ENCODE results near the gene GREB1. TPM values are rescaled to one million over a fixed set of nuclear protein-coding genes. Genes with fewer than 3 reads are reported as not detected.

The GREB1 gene
- total RNA-seq, 4 donors from 2014 or later = 3.0 to 6.1 (median 4.3) TPM

GRCh38 chr2:11628675-11629074 is 94.8 kb downstream of the GREB1 start:
- TF ChIP-seq CTCF (IDR thresholded peaks at IDR 0.05) = no peak
- no peak for TF ChIP-seq POLR2A (IDR thresholded peaks at IDR 0.05)
- no peak for TF ChIP-seq POLR2AphosphoS5 (IDR thresholded peaks at IDR 0.05)
- TF ChIP-seq EP300 (IDR thresholded peaks at IDR 0.05) = no peak
- H3K9me3 ChIP-seq = no peaks in the 10 kb centered on the region
- no peak overlapping the region for H3K4me3 ChIP-seq
- no peaks in the 10 kb centered on the region for H3K27me3 ChIP-seq
- peaks cover 56% of the 10 kb centered on the region for H3K36me3 ChIP-seq
- no peak for DNase-seq (ENCODE audit: low spot score in 2 of 2)
- no peaks in the 10 kb centered on the region for H3K4me1 ChIP-seq
- H3K27ac ChIP-seq = no peak overlapping the region
- WGBS = 78% methylated on average over 8 of the region's 9 CpGs

DNA sequence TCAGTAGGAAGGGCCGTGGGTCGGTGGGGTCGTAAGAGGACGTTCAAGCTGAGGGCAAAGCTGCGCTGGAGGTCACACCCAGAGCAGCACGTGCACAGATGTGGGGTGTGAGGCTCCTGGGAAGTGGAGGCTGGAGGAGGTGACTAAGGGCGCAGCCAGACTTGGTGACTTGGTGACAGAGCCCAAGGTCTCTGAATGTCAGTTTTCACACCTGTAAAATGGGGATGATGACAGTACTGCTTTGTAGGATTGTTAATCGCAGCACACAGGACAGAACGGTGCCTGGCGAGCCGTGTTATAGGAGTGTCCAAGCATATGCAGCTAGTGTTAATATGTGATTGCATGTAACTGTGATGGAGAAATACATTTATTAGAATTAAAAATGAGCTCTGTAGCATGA is 95.4 kb downstream of the GREB1 start:
- H3K4me3 ChIP-seq = no peak overlapping the region
- no peaks in the 10 kb centered on the region for H3K9me3 ChIP-seq
- peaks cover 61% of the 10 kb centered on the region for H3K36me3 ChIP-seq
- DNase-seq (ENCODE audit: low spot score in 2 of 2) = no peak
- TF ChIP-seq POLR2AphosphoS5 (IDR thresholded peaks at IDR 0.05) (no peak), CTCF (IDR thresholded peaks at IDR 0.05) (no peak), EP300 (IDR thresholded peaks at IDR 0.05) (no peak), POLR2A (IDR thresholded peaks at IDR 0.05) (no peak)
- H3K27me3 ChIP-seq = no peaks in the 10 kb centered on the region
- WGBS = 89% methylated on average over 11 of the region's 11 CpGs
- no peaks in the 10 kb centered on the region for H3K4me1 ChIP-seq
- no peak overlapping the region for H3K27ac ChIP-seq

- H3K36me3 ChIP-seq = peaks cover 67% of the 10 kb centered on the region
- 95% methylated on average over 6 of the region's 11 CpGs for WGBS
- H3K9me3 ChIP-seq = no peaks in the 10 kb centered on the region
- H3K4me3 ChIP-seq = no peak overlapping the region
- TF ChIP-seq CTCF (IDR thresholded peaks at IDR 0.05) (no peak), POLR2A (IDR thresholded peaks at IDR 0.05) (no peak), POLR2AphosphoS5 (IDR thresholded peaks at IDR 0.05) (no peak), EP300 (IDR thresholded peaks at IDR 0.05) (no peak)
- no peaks in the 10 kb centered on the region for H3K27me3 ChIP-seq
- no peak for DNase-seq (ENCODE audit: low spot score in 2 of 2)
- H3K27ac ChIP-seq = no peak overlapping the region
- no peaks in the 10 kb centered on the region for H3K4me1 ChIP-seq
Observed at GRCh38 chr2:11629851-11630250, 96.0 kb downstream of the GREB1 start.

- WGBS = 87% methylated on average over 4 of the region's 4 CpGs
- H3K27me3 ChIP-seq = no peaks in the 10 kb centered on the region
- no peaks in the 10 kb centered on the region for H3K4me1 ChIP-seq
- H3K4me3 ChIP-seq = no peak overlapping the region
- TF ChIP-seq POLR2A (IDR thresholded peaks at IDR 0.05) (no peak), CTCF (IDR thresholded peaks at IDR 0.05) (no peak), POLR2AphosphoS5 (IDR thresholded peaks at IDR 0.05) (no peak), EP300 (IDR thresholded peaks at IDR 0.05) (no peak)
- no peak for DNase-seq (ENCODE audit: low spot score in 2 of 2)
- peaks cover 63% of the 10 kb centered on the region for H3K36me3 ChIP-seq
- no peak overlapping the region for H3K27ac ChIP-seq
- no peaks in the 10 kb centered on the region for H3K9me3 ChIP-seq
Observed at GRCh38 chr2:11630855-11631254, 97.0 kb downstream of the GREB1 start.

DNA sequence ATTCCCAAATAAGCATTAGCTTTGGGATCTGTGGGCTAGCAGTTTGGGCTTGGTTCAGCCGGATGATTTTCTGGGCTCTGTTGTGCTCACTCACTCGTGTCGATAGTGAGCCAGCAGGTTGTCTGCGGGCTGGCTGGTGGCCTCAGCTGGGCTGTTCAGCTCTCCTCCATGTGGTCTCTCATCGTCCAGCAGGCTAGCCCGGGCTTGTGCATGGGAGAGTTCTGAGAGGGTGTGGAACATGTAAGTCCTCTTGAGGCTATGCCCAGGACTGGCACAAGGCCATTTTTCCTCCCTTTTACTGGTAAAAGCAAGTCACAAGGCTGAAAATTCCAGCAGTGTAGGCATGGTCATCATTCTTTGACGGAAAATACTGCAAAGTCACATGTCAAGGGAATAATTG is 97.6 kb downstream of the GREB1 start:
- H3K9me3 ChIP-seq = no peaks in the 10 kb centered on the region
- H3K27ac ChIP-seq = no peak overlapping the region
- no peak for DNase-seq (ENCODE audit: low spot score in 2 of 2)
- 62% methylated on average over 7 of the region's 7 CpGs for WGBS
- H3K4me1 ChIP-seq = no peaks in the 10 kb centered on the region
- TF ChIP-seq CTCF (IDR thresholded peaks at IDR 0.05) = no peak
- H3K4me3 ChIP-seq = no peak overlapping the region
- no peaks in the 10 kb centered on the region for H3K27me3 ChIP-seq
- peaks cover 57% of the 10 kb centered on the region for H3K36me3 ChIP-seq
